NAMALWA (cell line): Measurements from ENCODE around the gene MAEA.

Experiments used
- DNase-seq: peaks from one replicate; pipeline ENCODE4 v3.0.0-alpha.2; 2015; ENCODE audit warnings: low spot score

The MAEA gene

DNA sequence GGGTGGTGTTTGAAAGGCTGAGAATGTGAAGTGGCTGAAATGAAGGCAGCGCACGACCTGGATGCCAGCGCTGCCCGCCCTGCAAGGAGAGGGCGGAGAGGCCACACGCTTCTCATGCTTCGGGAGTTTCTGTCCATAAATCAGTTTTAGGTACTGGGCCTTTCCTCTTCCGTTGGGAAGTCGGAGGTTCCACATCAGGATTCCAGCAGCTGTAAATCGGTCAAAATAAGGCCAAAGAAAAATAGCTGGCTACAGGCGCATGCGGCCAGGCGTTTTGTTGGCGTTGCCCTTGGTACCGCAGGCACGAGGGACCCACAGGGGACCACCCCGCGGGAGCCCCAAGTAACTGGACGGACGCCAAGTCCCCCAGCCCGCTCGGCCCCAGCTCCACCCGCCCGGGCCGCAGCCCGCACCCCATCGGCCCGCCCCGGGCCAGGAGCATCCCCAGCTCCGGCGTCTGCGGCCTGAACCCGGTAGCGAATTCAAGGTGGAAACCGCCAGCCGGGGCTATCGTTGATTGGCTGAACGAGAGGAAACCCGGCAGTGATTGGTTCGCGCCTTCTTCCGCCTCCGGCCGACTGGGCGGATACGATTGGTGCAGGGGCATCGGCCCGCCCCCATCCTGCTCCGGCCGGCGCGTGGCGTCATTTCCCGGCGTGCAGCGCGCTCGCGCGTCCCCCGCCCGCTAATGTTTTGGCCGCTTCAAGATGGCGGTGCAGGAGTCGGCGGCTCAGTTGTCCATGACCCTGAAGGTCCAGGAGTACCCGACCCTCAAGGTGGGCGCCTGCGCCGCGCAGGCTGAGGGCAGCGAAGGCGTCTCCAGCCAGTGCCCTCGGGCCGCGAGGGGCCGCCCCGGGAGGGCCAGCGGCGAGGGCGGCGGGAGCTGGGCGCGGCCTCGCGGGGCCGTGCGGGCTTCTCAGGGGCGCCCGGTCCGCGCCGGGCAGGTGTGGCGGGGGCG is at the start of gene MAEA:
Gene MAEA (plus strand): TSS at position 685 of the 958 bp plus-strand sequence. CDS start 23 bp downstream, at position 708.
- DNase-seq = peak; percentile 97

DNA sequence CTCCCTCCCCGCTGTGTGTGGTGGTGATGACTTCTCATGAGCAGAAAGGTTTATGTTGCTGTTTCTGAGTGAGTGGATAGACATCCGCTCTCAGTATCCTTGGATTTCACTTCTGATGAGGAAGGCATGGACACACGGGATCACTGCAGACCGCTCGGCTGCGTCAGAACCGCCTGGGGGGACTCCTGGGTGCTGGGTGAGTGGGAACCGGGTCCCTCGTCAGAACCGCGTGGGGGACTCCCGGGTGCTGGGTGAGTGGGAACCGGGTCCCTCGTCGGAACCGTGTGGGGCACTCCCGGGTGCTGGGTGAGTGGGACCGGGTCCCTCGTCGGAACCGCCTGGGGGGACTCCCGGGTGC is 49.8 kb upstream of the MAEA start:
- DNase-seq = no peak

DNA sequence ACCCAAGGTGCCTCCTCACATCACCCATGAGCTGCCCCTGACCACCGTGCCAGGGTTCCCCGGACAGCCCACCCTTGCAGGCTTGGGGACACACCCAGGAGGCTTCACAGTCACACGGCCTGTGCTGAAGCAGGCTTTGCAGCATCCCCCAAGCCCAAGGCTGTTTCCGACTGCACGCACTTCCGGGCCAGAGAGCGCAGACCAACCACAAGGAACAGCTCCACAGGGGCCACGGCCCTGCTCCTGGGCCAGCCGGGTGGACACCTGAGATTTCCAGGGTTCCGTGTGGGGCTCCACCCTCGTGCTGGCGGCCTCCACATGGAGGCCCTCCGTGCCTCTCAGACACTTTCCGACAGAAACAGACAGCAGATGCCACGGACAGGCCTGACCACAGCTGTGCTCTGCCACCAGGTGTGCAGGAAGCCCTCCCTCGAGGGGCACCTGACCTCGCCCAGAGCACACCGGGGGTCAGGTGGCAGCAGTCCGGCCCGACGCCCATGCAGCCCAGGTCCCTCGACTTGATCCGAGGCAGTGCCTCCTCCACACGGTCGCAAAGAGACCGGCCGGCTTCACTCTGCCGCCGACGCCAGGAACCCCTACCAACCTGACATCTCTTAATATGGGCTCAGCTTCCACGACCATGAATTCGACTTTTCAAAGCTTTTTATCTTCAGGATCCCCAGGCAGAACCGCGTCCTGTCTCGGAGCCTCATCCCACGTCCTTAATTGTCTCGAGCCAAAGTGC is 48.8 kb upstream of the MAEA start:
- no peak for DNase-seq

DNA sequence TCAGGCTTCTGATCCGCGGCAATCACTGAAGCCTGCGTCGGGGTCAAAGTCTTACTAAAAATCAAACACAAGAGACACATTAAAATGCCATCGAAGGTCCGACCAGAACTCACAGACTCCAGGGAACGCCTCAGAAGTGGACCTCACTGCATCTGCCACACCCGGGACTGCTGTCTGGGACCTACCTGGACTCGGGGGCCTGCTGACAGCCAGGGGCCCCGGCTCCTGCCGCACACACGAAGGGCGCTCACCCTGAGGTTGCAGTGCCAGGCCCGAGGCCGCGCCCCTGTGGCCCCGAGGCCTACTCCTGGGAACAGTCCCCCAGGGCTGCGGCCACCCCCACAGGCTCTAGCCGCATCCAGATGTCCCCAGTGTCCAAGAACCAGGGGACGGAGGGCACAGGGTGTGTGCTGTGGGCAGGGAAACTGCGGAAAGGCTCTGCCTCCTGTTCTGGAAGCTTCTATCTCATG is 48.2 kb upstream of the MAEA start:
- DNase-seq = no peak

DNA sequence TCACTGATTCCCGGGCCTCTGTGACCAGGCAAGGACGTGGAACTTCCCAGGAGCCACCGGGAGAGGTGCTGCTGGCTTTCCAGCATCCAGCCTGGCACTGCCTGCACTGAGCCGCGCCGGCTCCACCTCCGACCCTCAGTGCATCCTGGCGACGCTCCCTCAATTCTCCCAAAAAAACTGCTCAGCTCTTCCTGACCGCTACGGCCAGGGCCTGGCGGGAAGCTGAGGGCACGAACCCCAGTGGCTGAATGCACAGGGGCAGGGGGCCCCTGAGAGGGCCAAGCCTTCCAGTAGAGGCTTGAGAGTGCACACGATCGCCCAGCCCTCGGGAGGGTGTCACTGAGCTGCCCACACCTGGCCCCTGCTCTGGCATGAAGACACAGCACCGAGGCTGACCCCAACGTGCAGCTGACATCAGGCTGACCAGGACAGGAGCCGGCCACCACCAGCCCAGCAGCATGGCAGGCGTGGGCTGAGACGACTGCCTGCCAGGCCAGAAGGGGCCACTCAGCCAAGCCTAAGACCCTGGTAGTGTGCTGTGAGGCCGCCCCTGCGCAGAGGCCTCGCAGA is 47.7 kb upstream of the MAEA start:
- no peak for DNase-seq

GRCh38 chr4:1242506-1243450 is 46.9 kb upstream of the MAEA start:
- no peak for DNase-seq

GRCh38 chr4:1243451-1244080 is 46.1 kb upstream of the MAEA start:
- no peak for DNase-seq

GRCh38 chr4:1244081-1244977 is 45.4 kb upstream of the MAEA start:
- no peak for DNase-seq

- DNase-seq = no peak
These were observed 44.7 kb upstream of the MAEA start for GRCh38 chr4:1244978-1245471.

DNA sequence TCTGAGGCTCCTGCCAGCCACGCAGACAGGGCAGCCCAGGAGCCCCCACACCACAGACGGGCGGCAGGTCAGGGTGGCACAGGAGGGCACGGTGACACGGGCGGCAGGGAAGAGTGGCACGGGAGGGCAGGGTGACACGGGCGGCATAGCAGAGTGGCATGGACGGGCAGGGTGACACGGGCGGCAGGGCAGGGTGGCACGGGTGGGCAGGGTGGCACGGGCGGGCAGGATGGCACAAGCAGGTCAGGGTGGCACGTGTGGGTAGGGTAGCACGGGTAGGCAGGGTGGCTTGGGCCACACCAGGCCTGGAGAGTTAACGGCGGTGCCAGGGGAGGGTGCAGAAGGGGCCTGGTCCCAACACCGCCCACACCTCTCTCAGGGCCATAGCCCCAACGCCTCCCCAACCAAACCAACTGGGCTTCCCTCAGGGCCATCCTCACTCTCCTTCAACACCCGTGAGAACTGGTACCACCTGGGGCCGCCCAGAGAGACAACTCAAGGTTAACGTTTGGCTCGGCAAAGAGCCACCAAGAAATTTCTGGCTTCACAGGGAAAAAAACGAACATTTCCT is 44.1 kb upstream of the MAEA start:
- no peak for DNase-seq

DNA sequence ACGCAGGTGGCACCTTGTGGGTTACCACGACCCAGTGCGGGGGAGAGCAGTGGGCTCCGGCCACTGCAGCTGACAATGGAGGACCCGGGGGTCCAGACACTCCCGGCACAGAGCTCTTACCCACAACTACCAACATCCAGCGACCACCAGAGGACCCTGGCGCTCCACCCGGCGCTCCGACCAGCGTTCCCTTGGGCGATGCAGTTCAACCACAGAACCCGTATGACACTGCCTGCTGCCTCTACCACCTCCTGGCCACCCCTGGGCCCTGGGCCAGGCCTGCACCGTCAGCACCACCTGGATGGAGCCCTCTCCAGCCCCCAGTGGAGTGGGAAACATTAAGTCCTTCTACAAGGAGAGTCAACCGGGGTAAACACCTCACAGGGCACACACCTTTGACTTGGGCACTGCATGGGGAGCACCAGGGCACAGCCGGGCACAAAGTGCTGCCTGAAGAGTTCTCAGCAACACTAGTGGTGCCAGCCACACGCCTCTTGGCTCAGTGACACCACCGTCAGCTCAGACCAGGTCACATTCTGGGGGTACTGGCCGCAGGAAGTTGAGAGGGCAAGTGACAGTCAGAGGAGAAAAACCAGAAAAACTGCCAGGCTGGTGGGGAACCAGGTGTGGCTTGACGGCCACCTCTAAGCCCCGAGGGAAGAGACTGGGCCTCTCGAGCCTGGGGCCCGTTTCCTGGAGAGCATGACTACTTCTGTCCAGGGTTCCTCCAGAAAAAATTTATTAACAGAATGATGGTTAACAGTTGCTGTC is 43.4 kb upstream of the MAEA start:
- no peak for DNase-seq

- peak; percentile 28 for DNase-seq
These were observed 42.5 kb upstream of the MAEA start for GRCh38 chr4:1246901-1247863.

DNA sequence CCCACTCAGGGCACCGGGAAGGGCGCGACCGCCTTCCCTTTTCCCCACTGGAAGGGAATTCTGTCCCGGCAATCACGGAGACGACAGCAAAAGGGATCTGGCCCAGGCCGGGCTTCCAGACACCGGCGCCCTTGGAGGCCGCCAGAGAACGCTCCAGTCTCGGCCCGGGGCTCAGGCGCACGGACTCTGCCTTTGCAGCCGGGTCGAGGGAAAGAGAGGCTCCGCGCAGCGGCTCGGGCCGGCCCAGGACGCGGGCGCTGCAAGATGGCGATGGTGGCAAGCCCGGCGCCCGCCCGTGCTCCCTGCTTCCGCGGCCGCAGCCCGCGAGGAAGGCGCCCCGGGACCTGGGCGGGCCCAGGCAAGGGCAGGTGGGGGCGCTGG is 41.8 kb upstream of the MAEA start:
- peak; percentile 69 for DNase-seq

DNA sequence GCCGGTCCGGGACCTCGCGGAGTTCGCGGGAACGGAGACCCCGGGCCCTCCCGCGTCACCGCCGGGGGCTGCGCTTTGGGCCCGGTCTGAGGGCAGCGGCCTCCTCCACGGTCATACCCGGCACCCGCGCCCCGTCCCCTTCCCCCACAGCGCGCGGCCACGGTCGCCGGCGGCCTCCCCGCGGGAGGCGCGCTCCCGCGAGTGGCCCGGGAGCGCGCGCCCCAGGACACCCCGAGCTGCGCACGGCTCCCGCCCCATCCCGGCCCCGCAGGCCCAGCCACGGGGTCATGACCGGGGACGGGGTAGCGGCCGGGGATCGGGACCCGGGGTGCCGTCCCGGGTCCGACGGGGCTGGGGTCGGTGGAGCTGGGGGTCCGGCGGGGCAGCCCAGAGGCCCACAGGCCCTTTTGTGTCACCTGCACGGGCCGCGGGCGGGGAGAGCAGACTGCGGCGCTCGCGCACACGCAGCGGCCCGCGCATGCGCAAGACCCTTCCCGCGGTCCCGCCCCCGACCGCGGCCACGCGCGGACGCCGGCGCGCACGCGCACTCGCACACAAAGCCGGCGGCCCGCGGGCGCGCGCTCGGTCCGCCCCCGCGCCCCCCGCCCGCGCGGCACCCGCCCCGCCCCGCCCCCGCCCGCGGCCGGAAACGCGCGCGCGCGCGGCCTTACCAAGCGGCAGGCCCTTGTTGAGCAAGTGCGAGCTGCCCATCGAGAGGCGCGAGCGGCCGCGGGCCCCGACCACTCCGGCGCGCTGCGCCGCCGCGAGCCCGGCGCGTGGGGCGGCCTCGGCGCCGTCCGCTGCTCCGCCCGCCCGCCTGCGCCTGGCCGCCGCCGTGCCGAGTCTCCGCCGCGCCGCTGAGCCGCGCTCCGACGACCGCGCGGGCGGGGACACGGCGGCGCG is 41.2 kb upstream of the MAEA start, which contains the start of gene CTBP1:
Gene CTBP1 (minus strand): TSS at position 886 of the 903 bp plus-strand sequence. CDS start 7,799 bp downstream, outside the sequence.
- peak; percentile 86 for DNase-seq

DNA sequence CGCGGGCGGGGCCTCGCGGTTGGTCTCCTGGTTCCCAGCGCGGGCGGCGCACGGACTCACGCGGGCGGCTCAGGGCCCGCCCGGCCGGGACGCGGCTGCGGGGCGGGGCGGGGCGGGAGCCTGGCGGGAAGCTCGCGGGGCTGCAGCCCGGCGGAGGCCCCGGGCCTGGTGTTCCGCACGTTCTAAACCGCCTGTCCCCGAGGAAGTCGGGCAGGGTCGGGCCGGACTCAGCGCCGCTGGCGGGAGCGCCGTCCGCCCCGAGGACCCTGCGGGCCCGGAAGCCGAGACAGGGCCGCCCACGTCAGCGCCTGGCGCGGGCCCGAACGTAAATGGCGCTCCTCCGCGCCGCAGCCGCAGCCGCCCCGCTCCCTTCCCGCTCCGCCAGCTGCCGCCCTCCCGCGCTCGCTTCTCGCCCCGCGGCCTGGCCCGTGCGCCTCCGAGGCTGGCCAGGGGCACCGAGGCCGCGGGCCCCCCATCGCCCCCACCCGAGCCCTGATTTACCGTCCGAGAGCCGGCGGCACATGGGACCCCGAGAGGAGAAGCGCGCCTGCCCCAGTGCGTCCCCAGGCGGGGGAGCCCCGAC is 40.5 kb upstream of the MAEA start:
- peak; percentile 84 for DNase-seq
